Endothelial cell of umbilical vein (primary cell): Measurements from ENCODE around the gene TSEN2.
A peak's percentile ranks its signal among the peaks of the same experiment; 100 is the strongest.

ENCODE experiments used
- EZH2 ChIP-seq: IDR thresholded peaks from 2 replicates; pipeline ENCODE4 v1.6.1; 2012; ENCODE audit warnings: borderline replicate concordance, low read depth, mild to moderate bottlenecking, moderate library complexity, low read length, inconsistent platforms; ENCODE audit not compliant: severe bottlenecking
- POLR2AphosphoS5 ChIP-seq: IDR thresholded peaks from 2 replicates; pipeline ENCODE4 v1.6.1; 2012; ENCODE audit warnings: low read depth, mild to moderate bottlenecking, control low read depth, low read length, moderate library complexity; ENCODE audit not compliant: insufficient read depth
- TF ChIP-seq, protein P1 (sequence below), 2 donors: IDR thresholded peaks; 1 replicate in 1 of 2; 2 replicates in 1 of 2; pipeline ENCODE4 v1.5.1; 2011; ENCODE audit warnings: low read length in 2 of 2, mild to moderate bottlenecking in 2 of 2, moderate library complexity in 2 of 2, control low read depth in 1 of 2, inconsistent platforms in 1 of 2, low read depth in 1 of 2; ENCODE audit not compliant: insufficient read depth in 1 of 2; ENCODE audit errors: extremely low read depth in 1 of 2

DNA sequence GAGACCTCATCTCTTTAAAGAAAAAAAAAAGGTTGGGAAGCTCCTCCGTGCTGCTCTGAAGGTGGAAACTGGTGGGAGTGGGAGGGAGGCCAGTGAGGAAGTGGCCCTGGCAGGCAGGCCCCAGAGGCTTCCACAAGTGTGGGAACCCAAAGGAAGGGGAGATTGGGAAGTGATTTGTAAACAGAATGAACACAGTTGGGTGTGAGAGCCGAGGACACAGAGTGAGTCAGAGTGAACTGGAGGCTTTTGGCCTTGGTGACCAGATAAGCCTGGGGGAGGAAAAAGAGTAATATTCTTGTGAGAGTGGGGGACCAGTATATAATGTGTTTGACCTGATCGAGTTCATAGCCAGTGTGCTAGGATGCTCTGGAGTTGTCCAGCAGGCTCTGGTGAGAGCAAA, 95.6 kb downstream of the TSEN2 start:
- TF ChIP-seq, protein P1, sequence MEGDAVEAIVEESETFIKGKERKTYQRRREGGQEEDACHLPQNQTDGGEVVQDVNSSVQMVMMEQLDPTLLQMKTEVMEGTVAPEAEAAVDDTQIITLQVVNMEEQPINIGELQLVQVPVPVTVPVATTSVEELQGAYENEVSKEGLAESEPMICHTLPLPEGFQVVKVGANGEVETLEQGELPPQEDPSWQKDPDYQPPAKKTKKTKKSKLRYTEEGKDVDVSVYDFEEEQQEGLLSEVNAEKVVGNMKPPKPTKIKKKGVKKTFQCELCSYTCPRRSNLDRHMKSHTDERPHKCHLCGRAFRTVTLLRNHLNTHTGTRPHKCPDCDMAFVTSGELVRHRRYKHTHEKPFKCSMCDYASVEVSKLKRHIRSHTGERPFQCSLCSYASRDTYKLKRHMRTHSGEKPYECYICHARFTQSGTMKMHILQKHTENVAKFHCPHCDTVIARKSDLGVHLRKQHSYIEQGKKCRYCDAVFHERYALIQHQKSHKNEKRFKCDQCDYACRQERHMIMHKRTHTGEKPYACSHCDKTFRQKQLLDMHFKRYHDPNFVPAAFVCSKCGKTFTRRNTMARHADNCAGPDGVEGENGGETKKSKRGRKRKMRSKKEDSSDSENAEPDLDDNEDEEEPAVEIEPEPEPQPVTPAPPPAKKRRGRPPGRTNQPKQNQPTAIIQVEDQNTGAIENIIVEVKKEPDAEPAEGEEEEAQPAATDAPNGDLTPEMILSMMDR (IDR thresholded peaks at IDR 0.05; ENCODE audit: extremely low read depth in 1 of 2, insufficient read depth in 1 of 2, low read depth in 1 of 2, low read length in 2 of 2), result no peak
- peak; percentile 13 for TF ChIP-seq POLR2AphosphoS5
- no peak for TF ChIP-seq EZH2
